ENCODE data around the gene NFE2L1.
"Not testable (repeated sequence)": the region's sequence is repeated elsewhere in the genome, so short reads cannot be mapped to it uniquely, and the experiment has no call there.

NFE2L1 gene

GRCh38 chr17:48047741-48048383, at the start of gene NFE2L1:
TSS of gene NFE2L1 (plus strand) at chr17:48048359. CDS start at chr17:48051119, 2,760 bp downstream.
- H3K27ac ChIP-seq: peak within 1 kb of the TSS; percentile 98
- TF ChIP-seq, protein P1, sequence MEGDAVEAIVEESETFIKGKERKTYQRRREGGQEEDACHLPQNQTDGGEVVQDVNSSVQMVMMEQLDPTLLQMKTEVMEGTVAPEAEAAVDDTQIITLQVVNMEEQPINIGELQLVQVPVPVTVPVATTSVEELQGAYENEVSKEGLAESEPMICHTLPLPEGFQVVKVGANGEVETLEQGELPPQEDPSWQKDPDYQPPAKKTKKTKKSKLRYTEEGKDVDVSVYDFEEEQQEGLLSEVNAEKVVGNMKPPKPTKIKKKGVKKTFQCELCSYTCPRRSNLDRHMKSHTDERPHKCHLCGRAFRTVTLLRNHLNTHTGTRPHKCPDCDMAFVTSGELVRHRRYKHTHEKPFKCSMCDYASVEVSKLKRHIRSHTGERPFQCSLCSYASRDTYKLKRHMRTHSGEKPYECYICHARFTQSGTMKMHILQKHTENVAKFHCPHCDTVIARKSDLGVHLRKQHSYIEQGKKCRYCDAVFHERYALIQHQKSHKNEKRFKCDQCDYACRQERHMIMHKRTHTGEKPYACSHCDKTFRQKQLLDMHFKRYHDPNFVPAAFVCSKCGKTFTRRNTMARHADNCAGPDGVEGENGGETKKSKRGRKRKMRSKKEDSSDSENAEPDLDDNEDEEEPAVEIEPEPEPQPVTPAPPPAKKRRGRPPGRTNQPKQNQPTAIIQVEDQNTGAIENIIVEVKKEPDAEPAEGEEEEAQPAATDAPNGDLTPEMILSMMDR (conservative IDR thresholded peaks at IDR 0.05): no peak

DNA sequence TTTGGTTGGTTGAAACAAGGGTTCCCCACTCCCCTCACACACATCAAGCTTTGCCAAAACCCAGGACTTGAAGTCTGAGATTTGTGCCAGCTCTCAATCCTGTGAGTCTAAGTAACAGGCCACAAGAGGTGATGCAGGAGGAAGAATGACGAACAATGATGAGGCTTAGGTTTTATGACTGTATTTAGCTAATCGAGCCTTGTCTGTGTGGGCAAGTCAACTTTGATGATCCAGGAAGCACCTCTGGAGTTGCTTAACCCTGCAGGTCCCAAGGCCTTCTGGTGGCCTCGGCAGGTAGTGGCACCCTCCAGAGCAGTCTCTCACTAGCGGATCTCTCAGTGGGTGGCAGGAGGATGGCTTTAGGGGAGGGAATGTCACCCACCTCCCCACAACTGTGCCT, 48.6 kb upstream of the NFE2L1 start:
- TF ChIP-seq, protein P1 (conservative IDR thresholded peaks at IDR 0.05): no peak
- no peak overlapping the region for H3K27ac ChIP-seq

DNA sequence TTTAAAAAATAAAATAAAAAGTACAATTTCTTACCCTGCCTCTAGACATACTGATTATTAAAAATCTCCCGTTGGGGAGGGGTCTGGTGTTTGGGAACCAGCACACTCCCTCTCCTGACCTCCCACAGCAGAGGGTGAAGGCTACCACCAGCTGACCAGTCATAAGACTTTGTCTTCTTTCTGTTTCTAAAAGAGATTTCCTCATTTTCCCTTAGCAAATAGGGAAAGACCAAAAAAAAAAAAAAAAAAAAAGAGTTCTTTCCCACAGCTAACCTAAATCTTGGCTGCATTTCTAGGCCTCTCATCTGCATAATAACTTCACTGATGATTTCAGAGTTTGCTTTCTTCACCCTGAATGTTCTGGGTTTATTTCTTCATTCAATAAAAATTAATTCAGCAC, 47.0 kb upstream of the NFE2L1 start:
- no peak overlapping the region for H3K27ac ChIP-seq

GRCh38 chr17:48001657-48002056, 46.5 kb upstream of the NFE2L1 start:
- H3K27ac ChIP-seq: not testable (repeated sequence)

More for the DNA sequence above, 47.0 kb upstream of the NFE2L1 start:
- TF ChIP-seq, protein P1 (conservative IDR thresholded peaks at IDR 0.05): no peak

DNA sequence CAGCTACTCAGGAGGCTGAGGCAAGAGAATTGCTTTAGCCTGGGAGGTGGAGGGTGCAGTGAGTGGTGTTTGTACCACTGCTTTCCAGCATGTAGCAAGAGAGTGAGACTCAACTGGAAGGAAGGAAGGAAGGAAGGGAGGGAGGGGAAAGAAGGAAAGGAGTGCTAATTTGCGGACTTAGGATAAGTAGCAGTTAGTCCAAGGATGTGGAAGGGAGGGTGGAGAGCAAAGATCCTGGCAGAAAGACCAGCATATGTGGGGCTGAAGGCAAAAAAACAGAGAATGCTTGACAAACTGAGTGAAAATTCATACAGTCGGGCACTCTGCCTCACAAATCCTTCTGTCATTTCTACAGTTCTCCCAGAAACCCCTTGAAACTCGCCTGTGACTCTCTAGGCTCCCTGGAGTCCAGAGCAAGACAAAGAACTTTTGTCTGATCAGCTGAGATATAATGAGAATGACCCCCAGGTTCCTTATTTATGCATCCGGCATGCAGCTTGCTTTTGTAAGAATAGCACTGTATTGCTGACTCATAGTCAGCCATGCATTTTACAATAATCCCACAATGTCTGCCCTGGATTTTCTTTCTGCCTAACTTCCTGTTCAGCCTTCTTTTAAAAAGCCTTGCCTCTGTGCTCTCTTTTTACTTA, 45.8 kb upstream of the NFE2L1 start:
- TF ChIP-seq, protein P1 (conservative IDR thresholded peaks at IDR 0.05): no peak
- H3K27ac ChIP-seq: no peak overlapping the region

GRCh38 chr17:48002916-48003416, 45.2 kb upstream of the NFE2L1 start:
- no peak overlapping the region for H3K27ac ChIP-seq
- TF ChIP-seq, protein P1 (conservative IDR thresholded peaks at IDR 0.05): no peak

DNA sequence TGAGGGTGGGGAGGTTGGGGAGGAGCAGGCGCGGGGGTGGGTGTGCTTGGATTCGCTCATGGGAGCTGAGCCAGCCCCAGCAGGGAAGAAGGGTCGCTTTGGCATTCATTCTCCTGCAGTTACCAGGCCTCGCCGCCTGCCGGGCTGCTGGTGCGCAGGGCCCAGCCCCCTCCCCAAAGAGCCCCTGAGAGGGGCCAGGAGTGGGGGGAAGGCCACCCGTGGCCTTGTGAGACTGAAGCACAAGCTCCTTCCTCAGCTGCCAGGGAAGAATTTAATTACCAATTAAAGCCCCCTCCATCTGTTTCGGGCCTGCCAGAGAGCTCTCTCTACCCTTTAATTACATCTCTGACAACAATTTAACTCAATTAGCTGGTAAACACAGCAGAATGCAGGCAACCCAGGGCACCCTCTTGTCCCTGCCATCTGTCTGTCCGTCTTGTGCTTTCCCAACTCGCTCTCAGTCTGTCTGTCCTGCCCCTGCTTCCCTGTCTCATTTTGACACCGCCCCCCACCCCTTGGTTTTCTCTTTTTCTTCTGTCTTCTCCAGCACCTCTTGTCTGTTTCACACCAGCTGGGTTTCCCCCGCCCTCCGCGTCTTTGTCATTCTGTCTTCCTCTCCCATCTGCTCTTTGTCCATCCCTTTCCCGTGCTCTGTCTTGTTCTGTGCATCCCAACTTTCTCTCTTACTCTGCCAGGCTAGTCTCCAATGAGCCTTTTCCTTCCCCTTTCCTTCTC, 44.6 kb upstream of the NFE2L1 start:
- H3K27ac ChIP-seq: no peak overlapping the region

More for the DNA sequence above, 44.6 kb upstream of the NFE2L1 start:
- TF ChIP-seq, protein P1 (conservative IDR thresholded peaks at IDR 0.05): no peak

Data from VCaP (cell line).